PC-3 (cell line): ENCODE data around the gene STRN. TPM values are rescaled to one million over a fixed set of nuclear protein-coding genes. Genes with fewer than 3 reads are reported as not detected.

Experiments used
- ATAC-seq: fragments of 200-7000 bp; cut with Tn5 transposase; 2 replicates; pipeline ENCODE4 v1.9.1; 2020; ENCODE audit warnings: mild to moderate bottlenecking, moderate library complexity
- BruUV-seq: library from RNA; stranded (reverse); fragments of 400-500 nt; replicated peaks from 2 replicates; lab custom pipeline; 2021; lab: Mats Ljungman, UMichigan
- CTCF ChIA-PET: fragments of 300-600 bp; sonication (Branson Sonifier 250); formaldehyde crosslinking; loops from one replicate; lab custom pipeline; 2022; ENCODE audit warnings: antibody characterized with exemption; lab: Charles Lee
- POLR2A ChIA-PET: fragments of 300-600 bp; sonication (Branson Sonifier 250); formaldehyde crosslinking; loops from one replicate; lab custom pipeline; 2022; ENCODE audit warnings: antibody characterized with exemption; ENCODE audit not compliant: unreplicated experiment; lab: Charles Lee
- DNase-seq: peaks from one replicate; pipeline ENCODE4 v3.0.0-alpha.2; 2015
- H2AFZ ChIP-seq: fragments of 300-600 bp; sonication (generic); 2 replicates; pipeline ENCODE4 v1.6.0; 2016; ENCODE audit warnings: antibody characterized with exemption, low read length
- H3F3A ChIP-seq: fragments of 300-600 bp; sonication (generic); one replicate; pipeline ENCODE4 v1.6.0; 2017; ENCODE audit warnings: antibody characterized with exemption, low read length, control low read depth, mild to moderate bottlenecking; ENCODE audit not compliant: unreplicated experiment
- H3K27ac ChIP-seq: fragments of 300-600 bp; sonication (generic); 2 replicates; pipeline ENCODE4 v1.5.1; 2016; ENCODE audit warnings: mild to moderate bottlenecking, low read length
- H3K27me3 ChIP-seq: fragments of 300-600 bp; sonication (generic); 2 replicates; pipeline ENCODE4 v1.6.1; 2016; ENCODE audit warnings: low read length, mixed read lengths
- H3K36me3 ChIP-seq: fragments of 300-600 bp; sonication (generic); 2 replicates; pipeline ENCODE4 v1.6.1; 2016; ENCODE audit warnings: low read depth, mixed run types, low read length, mixed read lengths
- H3K4me1 ChIP-seq: fragments of 300-600 bp; sonication (generic); 2 replicates; pipeline ENCODE4 v1.5.1; 2016; ENCODE audit warnings: low read length; ENCODE audit not compliant: insufficient read depth
- H3K4me2 ChIP-seq: fragments of 300-600 bp; sonication (generic); 2 replicates; pipeline ENCODE4 v1.6.0; 2016; ENCODE audit warnings: low read length
- H3K4me3 ChIP-seq: fragments of 300-600 bp; sonication (generic); 2 replicates; pipeline ENCODE4 v1.5.1; 2016; ENCODE audit warnings: mild to moderate bottlenecking, low read length, mixed read lengths
- H3K79me2 ChIP-seq: fragments of 300-600 bp; sonication (generic); 2 replicates; pipeline ENCODE4 v1.6.1; 2017; ENCODE audit warnings: low read length, mixed read lengths
- H3K9ac ChIP-seq: fragments of 300-600 bp; sonication (generic); 2 replicates; pipeline ENCODE4 v1.6.0; 2016; ENCODE audit warnings: mild to moderate bottlenecking, low read length
- H3K9me2 ChIP-seq: fragments of 300-600 bp; sonication (generic); replicated peaks from 2 replicates; pipeline ENCODE4 v1.6.1; 2016; ENCODE audit warnings: mixed run types, low read length, mixed read lengths
- H3K9me3 ChIP-seq: fragments of 300-600 bp; sonication (generic); 2 replicates; pipeline ENCODE4 v1.6.1; 2016; ENCODE audit warnings: low read length, mixed read lengths
- H4K20me1 ChIP-seq: fragments of 300-600 bp; sonication (generic); 2 replicates; pipeline ENCODE4 v1.6.1; 2016; ENCODE audit warnings: low read length, mixed read lengths
- EZH2 ChIP-seq: fragments of 300-600 bp; sonication (generic); IDR thresholded peaks from one replicate; pipeline ENCODE4 v1.6.1; 2017; ENCODE audit warnings: antibody characterized with exemption, mild to moderate bottlenecking, low read length; ENCODE audit not compliant: unreplicated experiment
- EZH2phosphoT487 ChIP-seq: fragments of 300-600 bp; sonication (generic); IDR thresholded peaks from 2 replicates; pipeline ENCODE4 v1.6.1; 2018; ENCODE audit warnings: mild to moderate bottlenecking, antibody characterized with exemption, low read length, borderline replicate concordance
- intact Hi-C: fragments of 100-400 bp; cut with micrococcal nuclease; formaldehyde crosslinking; loops from 2 replicates; pipeline ENCODE4 v1.9.0; 2023
- total RNA-seq: library from RNA; depleted of rRNA; stranded (reverse); fragments of >200 nt; gene quantifications from 2 replicates; pipeline ENCODE4 v1.2.3, GENCODE V29; 2014
- TF ChIP-seq, protein P1 (sequence below): fragments of 300-600 bp; sonication (generic); conservative IDR thresholded peaks from 2 replicates; pipeline ENCODE4 v1.5.1; 2017; ENCODE audit warnings: antibody characterized with exemption, low read depth, mild to moderate bottlenecking, low read length

Gene STRN
- total RNA-seq, 1 experiment from 2014 or later, result 12.9 TPM

DNA sequence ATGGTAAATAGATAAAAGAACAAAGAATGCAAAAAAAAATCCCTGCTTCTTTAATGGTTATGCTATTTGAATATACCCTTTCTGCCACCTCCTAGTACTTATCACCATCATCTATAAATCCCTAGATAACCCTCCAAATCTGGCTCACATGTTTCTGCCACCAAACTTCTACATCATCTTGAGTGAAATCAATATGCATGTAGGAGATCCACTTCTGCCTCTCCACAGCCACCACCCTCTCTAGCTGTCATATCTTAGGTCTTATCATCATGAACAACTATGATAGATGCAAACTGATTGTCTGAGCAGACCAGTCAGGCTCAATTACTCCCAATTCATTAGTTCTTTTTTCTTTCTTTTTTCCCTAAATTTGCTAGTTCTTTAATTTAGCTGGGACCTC is 55.3 kb downstream of the STRN start:
- no peak for ATAC-seq
- no TSS peak for BruUV-seq
- POLR2A ChIA-PET, result no interaction called here

DNA sequence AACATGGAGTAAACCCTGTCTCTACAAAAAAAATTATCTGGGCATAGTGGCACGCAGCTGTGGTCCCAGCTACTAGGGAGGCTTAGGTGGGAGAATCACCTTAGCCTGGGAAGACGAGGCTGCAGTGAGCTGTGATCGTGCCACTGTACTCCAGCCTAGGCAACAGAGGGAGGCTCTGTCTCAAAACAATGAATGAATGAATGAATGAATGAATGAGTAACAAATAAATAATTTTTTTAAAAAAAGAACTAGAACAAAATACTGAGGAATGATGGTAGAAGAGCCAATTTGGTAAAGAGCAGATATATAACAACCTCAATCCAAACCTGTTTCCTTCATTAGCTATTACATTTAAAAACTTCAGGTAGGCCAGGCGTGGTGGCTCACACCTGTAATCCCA is 60.1 kb downstream of the STRN start:
- no peak for ATAC-seq
- no peaks in the 10 kb centered on the region for H3K9me2 ChIP-seq
- no peak for DNase-seq
- H3K9ac ChIP-seq, result no peak overlapping the region
- H3K36me3 ChIP-seq, result no peaks in the 10 kb centered on the region; the same call in 1 of the 2 replicates
- H2AFZ ChIP-seq, result no peak overlapping the region
- BruUV-seq, result no TSS peak
- H3K4me3 ChIP-seq, result no peak overlapping the region
- ChIA-PET POLR2A (no interaction called here), CTCF (no interaction called here)
- TF ChIP-seq EZH2 (no peak), EZH2phosphoT487 (no peak)
- TF ChIP-seq, protein P1, sequence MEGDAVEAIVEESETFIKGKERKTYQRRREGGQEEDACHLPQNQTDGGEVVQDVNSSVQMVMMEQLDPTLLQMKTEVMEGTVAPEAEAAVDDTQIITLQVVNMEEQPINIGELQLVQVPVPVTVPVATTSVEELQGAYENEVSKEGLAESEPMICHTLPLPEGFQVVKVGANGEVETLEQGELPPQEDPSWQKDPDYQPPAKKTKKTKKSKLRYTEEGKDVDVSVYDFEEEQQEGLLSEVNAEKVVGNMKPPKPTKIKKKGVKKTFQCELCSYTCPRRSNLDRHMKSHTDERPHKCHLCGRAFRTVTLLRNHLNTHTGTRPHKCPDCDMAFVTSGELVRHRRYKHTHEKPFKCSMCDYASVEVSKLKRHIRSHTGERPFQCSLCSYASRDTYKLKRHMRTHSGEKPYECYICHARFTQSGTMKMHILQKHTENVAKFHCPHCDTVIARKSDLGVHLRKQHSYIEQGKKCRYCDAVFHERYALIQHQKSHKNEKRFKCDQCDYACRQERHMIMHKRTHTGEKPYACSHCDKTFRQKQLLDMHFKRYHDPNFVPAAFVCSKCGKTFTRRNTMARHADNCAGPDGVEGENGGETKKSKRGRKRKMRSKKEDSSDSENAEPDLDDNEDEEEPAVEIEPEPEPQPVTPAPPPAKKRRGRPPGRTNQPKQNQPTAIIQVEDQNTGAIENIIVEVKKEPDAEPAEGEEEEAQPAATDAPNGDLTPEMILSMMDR, result no peak
- intact Hi-C loops, result no loop called here
- H3F3A ChIP-seq, result no peaks in the 10 kb centered on the region
- H3K4me2 ChIP-seq, result no peak overlapping the region
- no peak overlapping the region for H3K27ac ChIP-seq
- no peaks in the 10 kb centered on the region for H3K27me3 ChIP-seq
- H3K4me1 ChIP-seq, result no peaks in the 10 kb centered on the region
- no peaks in the 10 kb centered on the region for H3K79me2 ChIP-seq
- no peaks in the 10 kb centered on the region for H3K9me3 ChIP-seq
- no peaks in the 10 kb centered on the region for H4K20me1 ChIP-seq

More for the DNA sequence above, 55.3 kb downstream of the STRN start:
- Histone ChIP-seq H3K4me2 (no peak overlapping the region), H3K9me3 (no peaks in the 10 kb centered on the region), H3K36me3 (0 out of 2 replicates have a peak, but pooled peaks cover 5% of the 10 kb centered on the region), H3K79me2 (no peaks in the 10 kb centered on the region), H2AFZ (no peak overlapping the region), H3K4me3 (no peak overlapping the region), H4K20me1 (no peaks in the 10 kb centered on the region), H3K9me2 (no peaks in the 10 kb centered on the region), H3F3A (no peaks in the 10 kb centered on the region), H3K4me1 (0 out of 2 replicates have a peak, but pooled peaks cover 8% of the 10 kb centered on the region), H3K27ac (no peak overlapping the region), H3K9ac (no peak overlapping the region), H3K27me3 (no peaks in the 10 kb centered on the region)
- intact Hi-C loops, result loop anchor here (10.0 kb wide), 1 partner anchor 216 kb away; the partner anchor contains the start of gene VIT
- no peak for DNase-seq
- TF ChIP-seq, protein P1, result no peak
- CTCF ChIA-PET, result no interaction called here

DNA sequence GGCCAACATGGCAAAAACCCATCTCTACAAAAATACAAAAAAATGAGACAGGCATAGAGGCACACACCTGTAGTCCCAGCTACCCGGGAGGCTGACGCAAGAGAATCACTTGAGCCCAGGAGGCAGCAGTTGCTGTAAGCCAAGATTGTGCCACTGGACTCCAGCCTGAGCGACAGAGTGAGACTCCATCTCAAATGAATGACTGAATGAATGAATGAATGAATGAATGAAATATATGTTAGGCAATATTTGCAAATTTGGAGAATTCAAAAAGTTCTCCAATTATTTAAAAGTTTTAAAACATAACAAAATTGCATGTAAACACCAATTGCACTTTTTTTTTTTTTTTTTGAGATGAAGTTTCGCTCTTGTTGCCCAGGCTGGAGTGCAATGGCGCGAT is 61.7 kb downstream of the STRN start:
- Histone ChIP-seq H4K20me1 (no peaks in the 10 kb centered on the region), H3K27ac (no peak overlapping the region), H3K4me3 (no peak overlapping the region), H3K9me2 (no peaks in the 10 kb centered on the region), H2AFZ (no peak overlapping the region), H3F3A (no peaks in the 10 kb centered on the region), H3K9ac (no peak overlapping the region), H3K79me2 (no peaks in the 10 kb centered on the region), H3K4me1 (no peaks in the 10 kb centered on the region), H3K9me3 (no peaks in the 10 kb centered on the region), H3K4me2 (no peak overlapping the region), H3K27me3 (no peaks in the 10 kb centered on the region), H3K36me3 (no peaks in the 10 kb centered on the region; the same call in 1 of the 2 replicates)
- TF ChIP-seq, protein P1, result no peak
- TF ChIP-seq EZH2phosphoT487 (no peak), EZH2 (no peak)
- ChIA-PET POLR2A (no interaction called here), CTCF (no interaction called here)
- DNase-seq, result no peak
- no TSS peak for BruUV-seq
- ATAC-seq, result no peak
- intact Hi-C loops, result no loop called here
